K562 (cell line): ENCODE results near the gene CCNC. TPM values are rescaled to one million over a fixed set of nuclear protein-coding genes. Genes with fewer than 3 reads are reported as not detected.

ENCODE experiments used
- ATF3 ChIP-seq, 2 experiments: fragments of 450-650 bp in 1 of 2; sonication (generic) in 1 of 2; formaldehyde crosslinking in 1 of 2; IDR thresholded peaks in 1 of 2; conservative IDR thresholded peaks in 1 of 2; 2 replicates each; pipeline versions ENCODE4 v1.6.1 to v1.8.1; 2016 to 2023; ENCODE audit warnings: mild to moderate bottlenecking in 2 of 2, moderate library complexity in 2 of 2, inconsistent platforms in 1 of 2, missing genetic modification reagents in 1 of 2
- BHLHE40 ChIP-seq: IDR thresholded peaks from 2 replicates; pipeline ENCODE4 v1.6.1; 2011; ENCODE audit warnings: low read length, improper control_type of control experiment
- DIDO1 ChIP-seq: fragments of 450-650 bp; IDR thresholded peaks from 2 replicates; pipeline ENCODE4 v1.6.1; 2016; ENCODE audit warnings: low read depth, missing biosample characterization, missing genetic modification characterization
- FOXM1 ChIP-seq, 2 experiments: fragments of 450-650 bp in 1 of 2; sonication (generic) in 1 of 2; formaldehyde crosslinking in 1 of 2; IDR thresholded peaks; 2 replicates each; pipeline versions ENCODE4 v1.6.1 to v1.9.0; 2017 to 2022; ENCODE audit warnings: low read depth in 2 of 2, mild to moderate bottlenecking in 2 of 2, missing genetic modification reagents in 1 of 2, moderate library complexity in 1 of 2
- HDAC6 ChIP-seq: IDR thresholded peaks from 2 replicates; pipeline ENCODE4 v1.6.1; 2012; ENCODE audit warnings: low read depth, mild to moderate bottlenecking, control low read depth, inconsistent platforms, low read length, moderate library complexity
- NFIC ChIP-seq: fragments of 450-650 bp; IDR thresholded peaks from 2 replicates; pipeline ENCODE4 v1.6.1; 2017; ENCODE audit warnings: mild to moderate bottlenecking, inconsistent platforms
- POLR2G ChIP-seq: fragments of 200-400 bp; formaldehyde crosslinking; IDR thresholded peaks from 2 replicates; pipeline ENCODE4 v1.6.1; 2017; ENCODE audit warnings: low read depth, mild to moderate bottlenecking, antibody characterized with exemption, low read length, moderate library complexity
- RBM39 ChIP-seq: fragments of 200-400 bp; formaldehyde crosslinking; optimal IDR thresholded peaks from 2 replicates; pipeline ENCODE3; 2018; ENCODE audit warnings: low read depth, low read length
- SMC3 ChIP-seq: conservative IDR thresholded peaks from 2 replicates; pipeline ENCODE4 v1.6.1; 2011; ENCODE audit warnings: low read depth, low read length, improper control_type of control experiment; ENCODE audit not compliant: insufficient read depth
- USF1 ChIP-seq: sonication (generic); formaldehyde crosslinking; IDR thresholded peaks from 2 replicates; pipeline ENCODE4 v1.9.0; 2022; ENCODE audit warnings: mild to moderate bottlenecking, missing genetic modification reagents
- ZHX1 ChIP-seq: fragments of 150-350 bp; conservative IDR thresholded peaks from 2 replicates; pipeline ENCODE4 v1.6.1; 2014; ENCODE audit warnings: low read length
- ZNF263 ChIP-seq: sonication (generic); formaldehyde crosslinking; IDR thresholded peaks from 2 replicates; pipeline ENCODE4 v1.8.0; 2022; ENCODE audit warnings: mild to moderate bottlenecking, missing genetic modification reagents, borderline replicate concordance
- polyA plus RNA-seq, 8 experiments: library from polyadenylated mRNA; depleted of rRNA in 4 of 8; stranded (reverse) in 5 of 8; unstranded in 3 of 8; fragments of >200 nt; fragmentation: Nextera tagmentation in 2 of 8; fragmentation: Illumina TruSeq in 1 of 8; extraction: Ambion mirVana in 2 of 8; extraction: Trizol in 1 of 8; gene quantifications; 2 replicates each; pipeline versions ENCODE4 v1.2.1 to v1.2.3, GENCODE V29; 2011 to 2014; ENCODE audit warnings: inconsistent platforms in 1 of 8, missing spikeins in 1 of 8
- total RNA-seq, 7 experiments: library from RNA; depleted of rRNA in 6 of 7; stranded (reverse); fragments of >200 nt in 6 of 7; fragmentation: Illumina TruSeq in 2 of 7; extraction: Trizol in 2 of 7; gene quantifications; 2 replicates each; pipeline versions ENCODE4 v1.2.1 to v1.2.3, GENCODE V29; 2011 to 2021; ENCODE audit warnings: low replicate concordance in 1 of 7
- TF ChIP-seq, protein P1 (sequence below): fragments of 250-450 bp; sonication (Bioruptor Pico); IDR thresholded peaks from 2 replicates; pipeline ENCODE4 v1.8.0; 2022; ENCODE audit warnings: moderate library complexity, mild to moderate bottlenecking, inconsistent platforms
- TF ChIP-seq, protein P2 (sequence below): fragments of 250-450 bp; sonication (Bioruptor Pico); IDR thresholded peaks from 2 replicates; pipeline ENCODE4 v1.5.0; 2021
- TF ChIP-seq, protein P3 (sequence below), 3 experiments: fragments of 200-800 bp in 1 of 3; fragments of 250-450 bp in 1 of 3; fragments of 450-650 bp in 1 of 3; sonication (Bioruptor Pico) in 1 of 3; sonication (Bioruptor generic) in 1 of 3; formaldehyde crosslinking in 1 of 3; IDR thresholded peaks; 2 replicates each; pipeline versions ENCODE4 v1.6.1 to v1.8.0; 2016 to 2022; ENCODE audit warnings: mild to moderate bottlenecking in 2 of 3, missing genetic modification characterization in 2 of 3, missing compliant biosample characterization in 1 of 3, moderate library complexity in 1 of 3

Gene CCNC
- total and polyA plus RNA-seq, 9 of the 15 experiments (the other 6 are each of a cell fraction or from before 2014, with no cell fraction given): 68.7 to 177 (median 99.6) TPM

DNA sequence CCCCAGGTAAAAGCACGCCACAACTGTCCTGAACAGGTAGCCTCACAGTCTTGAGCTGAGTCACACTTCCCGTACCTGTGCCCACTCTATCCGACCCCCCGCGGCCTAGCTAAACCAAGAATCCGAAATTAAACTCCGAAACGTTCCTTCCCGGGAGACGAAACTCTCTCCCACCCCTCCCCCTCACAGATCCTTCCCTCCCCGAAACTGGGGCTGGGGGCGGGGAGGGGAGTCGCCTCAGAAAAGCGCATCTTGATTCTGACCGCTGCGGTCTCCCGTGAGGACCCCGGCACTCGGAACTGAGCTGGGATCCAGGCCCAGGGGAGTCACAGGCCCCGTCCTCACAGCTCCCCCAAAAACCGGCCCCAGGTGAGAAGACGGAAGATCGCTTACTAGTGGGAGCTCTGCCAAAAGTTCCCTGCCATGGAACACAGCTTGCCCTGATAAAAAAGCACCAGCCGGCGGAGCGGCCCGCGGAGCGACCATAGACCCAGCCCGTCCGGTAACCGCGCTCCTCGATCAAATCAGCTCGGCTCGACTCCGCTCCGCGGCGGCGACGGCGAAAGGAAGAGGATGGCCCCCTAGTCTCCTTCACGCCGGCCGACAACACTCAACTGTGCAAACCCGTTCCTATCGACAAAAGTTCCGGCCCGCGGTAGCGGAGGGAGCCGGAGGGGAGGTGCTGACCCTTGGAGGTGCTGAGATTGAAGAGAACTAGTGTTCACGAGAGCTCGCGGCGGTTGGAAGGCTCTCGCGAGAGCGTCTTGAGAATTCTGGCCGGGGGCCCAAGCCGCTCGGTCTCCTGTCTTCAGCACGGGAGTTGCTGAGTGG lies at the start of gene CCNC (continued):
- TF ChIP-seq, protein P1, sequence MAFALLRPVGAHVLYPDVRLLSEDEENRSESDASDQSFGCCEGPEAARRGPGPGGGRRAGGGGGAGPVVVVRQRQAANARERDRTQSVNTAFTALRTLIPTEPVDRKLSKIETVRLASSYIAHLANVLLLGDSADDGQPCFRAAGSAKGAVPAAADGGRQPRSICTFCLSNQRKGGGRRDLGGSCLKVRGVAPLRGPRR: no peak
- peak; percentile 88; the same call in 1 of the 2 replicates for TF ChIP-seq DIDO1
- TF ChIP-seq ZNF263: peak; percentile 8; the same call in 1 of the 2 replicates
- TF ChIP-seq, protein P2, sequence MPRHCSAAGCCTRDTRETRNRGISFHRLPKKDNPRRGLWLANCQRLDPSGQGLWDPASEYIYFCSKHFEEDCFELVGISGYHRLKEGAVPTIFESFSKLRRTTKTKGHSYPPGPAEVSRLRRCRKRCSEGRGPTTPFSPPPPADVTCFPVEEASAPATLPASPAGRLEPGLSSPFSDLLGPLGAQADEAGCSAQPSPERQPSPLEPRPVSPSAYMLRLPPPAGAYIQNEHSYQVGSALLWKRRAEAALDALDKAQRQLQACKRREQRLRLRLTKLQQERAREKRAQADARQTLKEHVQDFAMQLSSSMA (CRISPR knock-in tag): no peak
- TF ChIP-seq HDAC6: 0 out of 2 replicates have a peak, but pooled peaks have one; percentile 19
- peak; percentile 91 for TF ChIP-seq ZHX1
- peak; percentile 99 for TF ChIP-seq POLR2G
- peak; percentile 66 for TF ChIP-seq FOXM1 (IDR thresholded peaks at IDR 0.05; ENCODE audit: low read depth)
- no peak for TF ChIP-seq FOXM1 (CRISPR knock-in tag; IDR thresholded peaks at IDR 0.05; ENCODE audit: low read depth)
- peak; percentile 75; the same call in 1 of the 2 replicates for TF ChIP-seq BHLHE40
- TF ChIP-seq RBM39: no peak
- no peak for TF ChIP-seq ATF3 (IDR thresholded peaks at IDR 0.05)
- peak; percentile 46; the same call in 1 of the 2 replicates for TF ChIP-seq ATF3 (CRISPR knock-in tag; conservative IDR thresholded peaks at IDR 0.05)
- TF ChIP-seq USF1 (CRISPR knock-in tag): no peak
- TF ChIP-seq SMC3: 0 out of 2 replicates have a peak, but pooled peaks have one; percentile 9
- peak; percentile 93 for TF ChIP-seq NFIC
- TF ChIP-seq, protein P3, sequence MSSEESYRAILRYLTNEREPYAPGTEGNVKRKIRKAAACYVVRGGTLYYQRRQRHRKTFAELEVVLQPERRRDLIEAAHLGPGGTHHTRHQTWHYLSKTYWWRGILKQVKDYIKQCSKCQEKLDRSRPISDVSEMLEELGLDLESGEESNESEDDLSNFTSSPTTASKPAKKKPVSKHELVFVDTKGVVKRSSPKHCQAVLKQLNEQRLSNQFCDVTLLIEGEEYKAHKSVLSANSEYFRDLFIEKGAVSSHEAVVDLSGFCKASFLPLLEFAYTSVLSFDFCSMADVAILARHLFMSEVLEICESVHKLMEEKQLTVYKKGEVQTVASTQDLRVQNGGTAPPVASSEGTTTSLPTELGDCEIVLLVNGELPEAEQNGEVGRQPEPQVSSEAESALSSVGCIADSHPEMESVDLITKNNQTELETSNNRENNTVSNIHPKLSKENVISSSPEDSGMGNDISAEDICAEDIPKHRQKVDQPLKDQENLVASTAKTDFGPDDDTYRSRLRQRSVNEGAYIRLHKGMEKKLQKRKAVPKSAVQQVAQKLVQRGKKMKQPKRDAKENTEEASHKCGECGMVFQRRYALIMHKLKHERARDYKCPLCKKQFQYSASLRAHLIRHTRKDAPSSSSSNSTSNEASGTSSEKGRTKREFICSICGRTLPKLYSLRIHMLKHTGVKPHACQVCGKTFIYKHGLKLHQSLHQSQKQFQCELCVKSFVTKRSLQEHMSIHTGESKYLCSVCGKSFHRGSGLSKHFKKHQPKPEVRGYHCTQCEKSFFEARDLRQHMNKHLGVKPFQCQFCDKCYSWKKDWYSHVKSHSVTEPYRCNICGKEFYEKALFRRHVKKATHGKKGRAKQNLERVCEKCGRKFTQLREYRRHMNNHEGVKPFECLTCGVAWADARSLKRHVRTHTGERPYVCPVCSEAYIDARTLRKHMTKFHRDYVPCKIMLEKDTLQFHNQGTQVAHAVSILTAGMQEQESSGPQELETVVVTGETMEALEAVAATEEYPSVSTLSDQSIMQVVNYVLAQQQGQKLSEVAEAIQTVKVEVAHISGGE (CRISPR knock-in tag; IDR thresholded peaks at IDR 0.05): peak; percentile 95 to 99 (median 98)
